Thymus (tissue), 11 donors: ENCODE measurements around the gene NCAM1. TPM values are rescaled to one million over a fixed set of nuclear protein-coding genes. Genes with fewer than 3 reads are reported as not detected.

Experiments used
- DNase-seq, 9 donors: peaks; one replicate each; pipeline ENCODE4 v3.0.0-alpha.2; 2013; ENCODE audit warnings: low spot score in 9 of 9, low read depth in 6 of 9, missing footprints in 1 of 9
- H3K27ac ChIP-seq, 2 donors: one replicate each; pipeline ENCODE4 v1.5.1; 2013; ENCODE audit warnings: control low read depth in 1 of 2, low read depth in 1 of 2, low read length in 1 of 2, mild to moderate bottlenecking in 1 of 2, moderate library complexity in 1 of 2
- H3K27me3 ChIP-seq, 2 donors: one replicate each; pipeline ENCODE4 v1.5.1; 2013; ENCODE audit warnings: low read length in 1 of 2; ENCODE audit not compliant: control insufficient read depth in 2 of 2, insufficient read depth in 1 of 2
- H3K36me3 ChIP-seq, 2 donors: one replicate each; pipeline ENCODE4 v1.5.1; 2013; ENCODE audit warnings: low read length in 1 of 2, mild to moderate bottlenecking in 1 of 2, moderate library complexity in 1 of 2; ENCODE audit not compliant: control insufficient read depth in 2 of 2, insufficient read depth in 2 of 2
- H3K4me1 ChIP-seq, 2 donors: one replicate each; pipeline ENCODE4 v1.5.1; 2013; ENCODE audit warnings: low read length in 2 of 2; ENCODE audit not compliant: control insufficient read depth in 2 of 2, insufficient read depth in 2 of 2
- H3K4me3 ChIP-seq, 2 donors: one replicate each; pipeline ENCODE4 v1.5.1; 2013; ENCODE audit warnings: low read length in 2 of 2, control low read depth in 1 of 2, mild to moderate bottlenecking in 1 of 2
- H3K9me3 ChIP-seq, 2 donors: one replicate each; pipeline ENCODE4 v1.5.1; 2013; ENCODE audit warnings: low read length in 1 of 2, mild to moderate bottlenecking in 1 of 2; ENCODE audit not compliant: control insufficient read depth in 2 of 2, insufficient read depth in 1 of 2
- WGBS: extraction: QIAGEN DNeasy Blood & Tissue Kit; methylation state at CpG from one replicate; pipeline ENCODE4 v1.1.7; 2013; 5-methylcytosine and 5-hydroxymethylcytosine counted together
- polyA plus RNA-seq: library from polyadenylated mRNA; stranded (reverse); fragments of 200-250 nt; gene quantifications from one replicate; pipeline ENCODE4 v1.2.3, GENCODE V29; 2013
- total RNA-seq: library from RNA; stranded (reverse); fragments of 120-200 nt; gene quantifications from one replicate; pipeline ENCODE4 v1.2.4, GENCODE V29; 2013
- donor health status: healthy.

NCAM1 gene
- total and polyA plus RNA-seq, 2 donors: 0.47 to 0.68 TPM

- Histone ChIP-seq H3K27me3 (no peaks in the 10 kb centered on the region), H3K36me3 (no peaks in the 10 kb centered on the region), H3K4me1 (no peaks in the 10 kb centered on the region), H3K9me3 (no peaks in the 10 kb centered on the region), H3K27ac (no peak overlapping the region), H3K4me3 (no peak overlapping the region)
- 88% methylated on average over 2 of the region's 2 CpGs for WGBS
- DNase-seq: no peak
Observed at GRCh38 chr11:112941104-112941503, 20.1 kb upstream of the NCAM1 start.

GRCh38 chr11:112942966-112943643 lies 18.1 kb upstream of the NCAM1 start:
- Histone ChIP-seq H3K4me1 (no peaks in the 10 kb centered on the region), H3K27me3 (no peaks in the 10 kb centered on the region), H3K36me3 (no peaks in the 10 kb centered on the region), H3K27ac (no peak overlapping the region), H3K9me3 (no peaks in the 10 kb centered on the region), H3K4me3 (no peak overlapping the region)
- no peak for DNase-seq
- 80% methylated on average over 7 of the region's 7 CpGs for WGBS

DNA sequence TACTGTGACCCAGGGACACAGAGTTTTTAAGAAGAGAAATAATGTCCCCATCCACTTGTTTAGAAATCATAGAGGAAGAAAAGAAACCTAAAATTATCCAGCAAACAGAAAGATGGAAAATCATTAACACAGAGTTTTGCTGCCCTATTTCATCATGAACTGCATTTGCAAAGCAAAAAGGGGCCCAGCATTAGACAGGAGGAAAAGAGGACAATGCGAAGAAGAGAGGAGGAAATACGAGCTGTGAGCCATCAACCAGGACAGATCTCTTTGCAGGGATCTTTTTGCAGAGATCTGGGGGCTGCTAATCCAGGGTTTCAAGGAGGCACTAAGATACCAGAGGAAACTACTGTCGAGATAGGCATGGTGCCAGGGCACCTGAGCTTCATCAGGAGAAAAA lies 14.4 kb upstream of the NCAM1 start:
- Histone ChIP-seq H3K4me1 (no peaks in the 10 kb centered on the region), H3K4me3 (no peak overlapping the region), H3K27me3 (no peaks in the 10 kb centered on the region), H3K9me3 (no peaks in the 10 kb centered on the region), H3K36me3 (no peaks in the 10 kb centered on the region), H3K27ac (no peak overlapping the region)
- no peak for DNase-seq
- 85% methylated on average over 3 of the region's 3 CpGs for WGBS

- no peaks in the 10 kb centered on the region for H3K27me3 ChIP-seq
- H3K36me3 ChIP-seq: no peaks in the 10 kb centered on the region
- H3K4me1 ChIP-seq: no peaks in the 10 kb centered on the region
- no peaks in the 10 kb centered on the region for H3K9me3 ChIP-seq
- 73% methylated on average over 6 of the region's 6 CpGs for WGBS
- DNase-seq: no peak
- no peak overlapping the region for H3K27ac ChIP-seq
- no peak overlapping the region for H3K4me3 ChIP-seq
Observed at GRCh38 chr11:112949781-112950575, 11.2 kb upstream of the NCAM1 start.

DNA sequence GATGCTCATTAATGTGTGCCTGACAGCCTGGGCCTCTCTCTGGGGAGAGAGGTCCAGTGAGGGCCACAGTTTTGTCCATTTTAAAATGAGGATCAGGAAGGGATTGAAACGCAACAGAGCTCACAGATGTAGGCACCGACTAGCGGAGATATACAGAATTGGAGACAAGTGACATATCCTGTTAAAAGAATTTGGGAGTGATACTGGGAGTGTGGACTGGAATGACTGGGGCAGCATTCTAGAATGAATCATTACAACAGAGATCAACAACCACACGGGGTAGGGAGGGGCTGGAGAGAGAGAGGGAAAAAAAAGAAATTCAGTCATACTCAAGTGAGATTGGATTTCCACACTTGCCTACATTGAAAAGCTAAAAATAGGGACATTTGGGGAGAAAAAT lies 2.5 kb upstream of the NCAM1 start:
- H3K9me3 ChIP-seq: no peaks in the 10 kb centered on the region
- H3K4me1 ChIP-seq: peaks cover 0 to 6% of the 10 kb centered on the region in 2 donors
- no peaks in the 10 kb centered on the region for H3K36me3 ChIP-seq
- H3K27ac ChIP-seq: no peak overlapping the region
- 58% methylated on average over 4 of the region's 4 CpGs for WGBS
- peaks cover 34 to 59% of the 10 kb centered on the region in 2 donors for H3K27me3 ChIP-seq
- DNase-seq: no peak
- no peak overlapping the region for H3K4me3 ChIP-seq

- peak in 3 of 9 donors; percentile 5 to 42 (median 15) for DNase-seq
- no peak overlapping the region for H3K27ac ChIP-seq
- H3K9me3 ChIP-seq: no peaks in the 10 kb centered on the region
- H3K4me1 ChIP-seq: peaks cover 0 to 6% of the 10 kb centered on the region in 2 donors
- no peaks in the 10 kb centered on the region for H3K36me3 ChIP-seq
- peaks cover 44 to 80% of the 10 kb centered on the region in 2 donors for H3K27me3 ChIP-seq
- 1% methylated on average over 82 of the region's 82 CpGs for WGBS
- H3K4me3 ChIP-seq: peak overlapping the region; percentile 38 to 42
Observed at GRCh38 chr11:112961751-112962578, 745 bp downstream of the NCAM1 start.

DNA sequence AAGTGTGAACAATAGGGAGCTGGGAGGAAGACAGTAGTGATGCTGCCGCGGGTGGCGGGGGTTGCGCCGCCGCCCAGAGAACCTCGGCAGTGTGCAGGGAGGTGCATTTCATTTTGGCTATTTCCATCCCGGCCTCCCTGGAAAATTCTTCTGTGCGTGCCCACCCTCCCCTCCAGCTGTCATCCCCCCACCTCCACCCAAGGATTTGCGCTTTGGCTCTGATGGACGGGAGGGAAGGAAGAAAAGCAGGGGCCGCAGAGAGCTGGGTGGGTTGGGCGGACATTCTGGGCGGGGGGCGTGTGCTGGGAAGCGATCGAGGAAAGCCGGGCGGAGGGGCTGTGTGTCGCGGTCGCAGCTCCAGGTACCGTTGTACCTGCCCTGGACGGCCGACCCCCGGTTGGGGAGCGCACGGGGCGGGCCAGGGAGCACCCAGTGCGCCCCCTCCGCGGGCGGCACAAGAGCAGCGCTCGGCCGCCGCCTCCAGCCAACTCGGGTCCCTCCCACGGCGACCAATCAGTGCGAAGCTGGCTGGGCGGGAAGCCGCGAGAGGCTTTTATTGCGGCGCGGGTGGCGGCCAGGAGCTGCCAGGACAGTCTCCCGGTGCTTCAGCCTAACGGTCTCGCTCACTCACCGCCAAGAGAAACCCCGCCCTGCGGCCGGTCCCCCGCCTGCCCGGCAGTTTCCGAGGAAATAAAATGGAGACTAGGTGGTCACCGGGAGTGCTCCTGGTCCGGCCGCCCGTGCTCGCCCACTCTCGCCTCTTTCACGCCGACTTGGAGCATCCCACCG lies 1.6 kb downstream of the NCAM1 start:
- no peak overlapping the region for H3K27ac ChIP-seq
- no peak for DNase-seq

DNA sequence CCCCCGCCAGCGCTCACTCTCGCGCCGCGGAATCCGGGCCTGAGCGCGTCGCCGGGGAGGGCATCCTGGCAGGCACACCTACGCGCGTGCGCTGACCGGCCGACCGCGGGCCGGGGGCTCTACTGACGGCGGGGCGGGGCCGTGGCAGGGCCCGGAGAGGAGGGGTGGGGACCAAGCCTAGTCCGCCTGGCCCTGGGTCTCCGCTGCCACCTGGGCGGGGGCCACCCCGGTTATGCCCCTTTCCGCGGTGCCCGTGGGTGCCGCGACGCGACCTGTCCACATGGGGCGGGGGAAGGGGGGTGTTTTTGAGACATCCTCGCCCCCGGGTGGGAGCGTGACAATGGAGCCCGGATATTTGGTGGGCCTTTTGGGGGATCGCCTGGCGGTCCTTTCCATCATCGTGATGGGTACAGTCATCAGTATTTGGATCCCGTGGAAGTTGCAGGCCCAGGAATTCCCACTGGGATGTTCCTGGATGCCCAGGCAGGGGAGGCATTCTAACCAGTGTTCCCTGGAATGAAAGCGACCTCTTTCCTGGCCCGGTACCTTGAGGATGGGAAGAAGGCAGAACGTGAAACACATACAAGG lies 2.2 kb downstream of the NCAM1 start:
- Histone ChIP-seq H3K4me1 (peaks cover 0 to 6% of the 10 kb centered on the region in 2 donors), H3K9me3 (no peaks in the 10 kb centered on the region), H3K27ac (no peak overlapping the region), H3K36me3 (no peaks in the 10 kb centered on the region), H3K27me3 (peaks cover 44 to 74% of the 10 kb centered on the region in 2 donors), H3K4me3 (no peak overlapping the region)
- WGBS: 9% methylated on average over 48 of the region's 48 CpGs
- DNase-seq: no peak

More for the DNA sequence above, 1.6 kb downstream of the NCAM1 start:
- Histone ChIP-seq H3K4me3 (peak overlapping the region; percentile 27 to 42), H3K27me3 (peaks cover 44 to 79% of the 10 kb centered on the region in 2 donors), H3K36me3 (no peaks in the 10 kb centered on the region), H3K9me3 (no peaks in the 10 kb centered on the region), H3K4me1 (peaks cover 0 to 6% of the 10 kb centered on the region in 2 donors)
- WGBS: 2% methylated on average over 67 of the region's 67 CpGs
